ENCODE measurements around the gene PLPPR3. TPM values are rescaled to one million over a fixed set of nuclear protein-coding genes. Genes with fewer than 3 reads are reported as not detected.

The PLPPR3 gene
- total and polyA plus RNA-seq, 9 of the 15 experiments (the other 6 are each of a cell fraction or from before 2014, with no cell fraction given): 0.01 to 48.2 (median 8.6) TPM

DNA sequence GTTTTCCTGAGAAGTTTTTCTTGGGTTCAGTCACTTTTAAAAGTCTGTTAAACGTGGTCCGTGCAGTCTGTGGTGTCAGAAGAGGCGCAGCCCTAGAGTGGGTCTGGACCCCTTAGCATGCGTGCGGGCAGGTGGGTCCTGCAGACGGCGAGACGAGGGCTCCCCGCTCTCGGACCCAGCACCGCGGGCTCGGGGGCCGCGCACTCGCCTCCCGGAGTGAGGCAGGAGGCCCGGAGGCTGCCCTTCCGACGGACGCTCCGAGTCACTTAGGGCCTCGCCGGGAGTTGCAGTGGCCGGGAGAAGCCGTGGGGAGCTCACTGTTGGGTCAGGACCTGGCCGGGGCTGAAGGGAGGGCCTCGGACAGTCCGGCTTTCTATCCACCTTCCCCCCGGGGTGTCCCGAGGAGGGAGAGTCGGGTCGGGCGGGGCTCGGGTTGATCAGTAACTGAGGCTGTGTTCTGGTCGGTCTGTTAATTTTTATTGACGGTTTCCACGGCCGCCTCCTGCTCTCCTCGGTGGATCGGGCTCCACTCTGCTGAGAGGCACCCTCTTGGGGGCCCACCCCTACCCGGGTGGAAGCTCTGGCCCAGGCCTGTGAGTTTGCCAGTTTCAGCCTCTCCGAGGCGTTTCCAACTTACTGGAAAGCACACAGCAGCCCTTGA lies 23.2 kb downstream of the PLPPR3 start:
- POLR2A ChIA-PET: interaction anchor here (0.6 to 2.4 kb wide), 14 partner anchors 10 to 343 kb away, joined by 3 to 20 read pairs (median 4); no protein-coding TSS in a partner anchor
- TF ChIP-seq POLR2G (IDR thresholded peaks at IDR 0.05; ENCODE audit: low read depth, low read length) (peak; percentile 82), PML (IDR thresholded peaks at IDR 0.05; ENCODE audit: low read length) (0 out of 2 replicates have a peak, but pooled peaks have one; percentile 31), ZFX (CRISPR knock-in tag; IDR thresholded peaks at IDR 0.05) (peak; percentile 42), SAP30 (IDR thresholded peaks at IDR 0.05; ENCODE audit: borderline replicate concordance, insufficient read depth, low read depth, low read length, poor library complexity, severe bottlenecking) (peak; percentile 16), EP400 (IDR thresholded peaks at IDR 0.05) (no peak), PCBP1 (IDR thresholded peaks at IDR 0.05; ENCODE audit: low read depth, low read length, poor library complexity, severe bottlenecking) (peak; percentile 4), ZFP30 (CRISPR knock-in tag; IDR thresholded peaks at IDR 0.05; ENCODE audit: borderline replicate concordance) (no peak), RBM22 (IDR thresholded peaks at IDR 0.05; ENCODE audit: low read depth, low read length, poor library complexity, severe bottlenecking) (peak; percentile 65), KDM5B (IDR thresholded peaks at IDR 0.05; ENCODE audit: insufficient replicate concordance, low read depth, low read length) (peak; percentile 46), POLR2A (conservative IDR thresholded peaks at IDR 0.05) (0 out of 2 replicates have a peak, but pooled peaks have one; percentile 23), SIN3A (IDR thresholded peaks at IDR 0.05; ENCODE audit: borderline replicate concordance in 2 of 2, control insufficient read depth in 1 of 2, low read depth in 2 of 2, low read length in 2 of 2) (peak in 1 of 2 experiments; percentile 79; a peak in 1 of 4 replicates), FIP1L1 (IDR thresholded peaks at IDR 0.05; ENCODE audit: low read depth, low read length, poor library complexity, severe bottlenecking) (peak; percentile 47), ZSCAN32 (CRISPR knock-in tag; IDR thresholded peaks at IDR 0.05) (no peak), ILF3 (IDR thresholded peaks at IDR 0.05; ENCODE audit: borderline replicate concordance) (no peak), FOXA3 (CRISPR knock-in tag; conservative IDR thresholded peaks at IDR 0.05 in 1 of 2, IDR thresholded peaks at IDR 0.05 in 1 of 2) (no peak), BRCA1 (IDR thresholded peaks at IDR 0.05) (no peak), BRCA1 (CRISPR knock-in tag; IDR thresholded peaks at IDR 0.05) (0 out of 2 replicates have a peak, but pooled peaks have one; percentile 67)
- TF ChIP-seq, protein P1, sequence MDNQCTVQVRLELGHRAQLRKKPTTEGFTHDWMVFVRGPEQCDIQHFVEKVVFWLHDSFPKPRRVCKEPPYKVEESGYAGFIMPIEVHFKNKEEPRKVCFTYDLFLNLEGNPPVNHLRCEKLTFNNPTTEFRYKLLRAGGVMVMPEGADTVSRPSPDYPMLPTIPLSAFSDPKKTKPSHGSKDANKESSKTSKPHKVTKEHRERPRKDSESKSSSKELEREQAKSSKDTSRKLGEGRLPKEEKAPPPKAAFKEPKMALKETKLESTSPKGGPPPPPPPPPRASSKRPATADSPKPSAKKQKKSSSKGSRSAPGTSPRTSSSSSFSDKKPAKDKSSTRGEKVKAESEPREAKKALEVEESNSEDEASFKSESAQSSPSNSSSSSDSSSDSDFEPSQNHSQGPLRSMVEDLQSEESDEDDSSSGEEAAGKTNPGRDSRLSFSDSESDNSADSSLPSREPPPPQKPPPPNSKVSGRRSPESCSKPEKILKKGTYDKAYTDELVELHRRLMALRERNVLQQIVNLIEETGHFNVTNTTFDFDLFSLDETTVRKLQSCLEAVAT (IDR thresholded peaks at IDR 0.05): peak in 1 of 2 experiments; percentile 59; a peak in 2 of 4 replicates
- TF ChIP-seq, protein P2, sequence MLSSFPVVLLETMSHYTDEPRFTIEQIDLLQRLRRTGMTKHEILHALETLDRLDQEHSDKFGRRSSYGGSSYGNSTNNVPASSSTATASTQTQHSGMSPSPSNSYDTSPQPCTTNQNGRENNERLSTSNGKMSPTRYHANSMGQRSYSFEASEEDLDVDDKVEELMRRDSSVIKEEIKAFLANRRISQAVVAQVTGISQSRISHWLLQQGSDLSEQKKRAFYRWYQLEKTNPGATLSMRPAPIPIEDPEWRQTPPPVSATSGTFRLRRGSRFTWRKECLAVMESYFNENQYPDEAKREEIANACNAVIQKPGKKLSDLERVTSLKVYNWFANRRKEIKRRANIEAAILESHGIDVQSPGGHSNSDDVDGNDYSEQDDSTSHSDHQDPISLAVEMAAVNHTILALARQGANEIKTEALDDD (IDR thresholded peaks at IDR 0.05): no peak

More for the DNA sequence above, 23.2 kb downstream of the PLPPR3 start:
- peak overlapping the region; percentile 98 for H3K27ac ChIP-seq (ENCODE audit: extremely low read depth, low read depth, low read length)
- H4K20me1 ChIP-seq (replicated peaks; ENCODE audit: control insufficient read depth, insufficient read depth, low read length): peaks cover 55% of the 10 kb centered on the region
- H3K4me1 ChIP-seq (replicated peaks in 1 of 2; ENCODE audit: control insufficient read depth in 2 of 2, insufficient read depth in 2 of 2, low read length in 2 of 2): peaks cover 24 to 82% of the 10 kb centered on the region in 2 experiments
- WGBS (ENCODE audit: insufficient coverage, low coverage, missing lambda C conversion rate): under 1% methylated on average over 36 of the region's 44 CpGs
- H2AFZ ChIP-seq (ENCODE audit: low read depth, low read length): no peak overlapping the region
- H3K4me2 ChIP-seq (ENCODE audit: insufficient read depth, low read length): peak overlapping the region; percentile 85
- in situ Hi-C loops (cut with MboI): no loop called here
- no TSS peak for BruUV-seq (replicated peaks)
- H3K4me3 ChIP-seq: peak overlapping the region; percentile 99
- H3K9me1 ChIP-seq (ENCODE audit: control insufficient read depth, insufficient read depth, low read length): peaks cover 16% of the 10 kb centered on the region
- H3K27me3 ChIP-seq (ENCODE audit: control insufficient read depth in 2 of 2, insufficient read depth in 2 of 2, low read length in 2 of 2): no peaks in the 10 kb centered on the region
- peaks cover 3% of the 10 kb centered on the region; the same call in 1 of the 2 replicates for H3K9me3 ChIP-seq (replicated peaks; ENCODE audit: control insufficient read depth, insufficient read depth, low read depth, low read length)
- H3K9ac ChIP-seq (ENCODE audit: insufficient read depth in 1 of 2, low read depth in 2 of 2, low read length in 2 of 2): peak overlapping the region; percentile 98 to 99
- intact Hi-C loops (cut with micrococcal nuclease): loop anchor here (1.0 kb wide), 1 partner anchor 27 kb away; no protein-coding TSS in a partner anchor
- FAIRE-seq (no peak), ATAC-seq (peak; percentile 2), DNase-seq (ENCODE audit: extremely low read depth in 1 of 4, low spot score in 3 of 4) (peak in 2 of 4 experiments; percentile 36 to 39)
- CTCF ChIA-PET (ENCODE audit: low intra/inter-chr PET ratio): interaction anchor here (0.6 to 1.1 kb wide), 2 partner anchors 27 to 126 kb away, joined by 3 to 4 read pairs; no protein-coding TSS in a partner anchor
- H3K36me3 ChIP-seq (ENCODE audit: control insufficient read depth, insufficient read depth, low read length): peaks cover 55% of the 10 kb centered on the region
- peaks cover 73% of the 10 kb centered on the region for H3K79me2 ChIP-seq (ENCODE audit: control insufficient read depth, insufficient read depth, low read length)

All from K562 (cell line).